GM12878 (cell line): ENCODE results near the gene CBR4.

ENCODE experiments used
- EGR1 ChIP-seq, 2 experiments: IDR thresholded peaks; 1 replicate in 1 of 2; 2 replicates in 1 of 2; pipeline ENCODE4 v1.6.1; 2011 to 2012; ENCODE audit warnings: low read depth in 2 of 2, low read length in 2 of 2, borderline replicate concordance in 1 of 2, mild to moderate bottlenecking in 1 of 2, moderate library complexity in 1 of 2
- POLR2A ChIP-seq: IDR thresholded peaks from 2 replicates; pipeline ENCODE4 v1.6.1; 2011; ENCODE audit warnings: low read depth, mild to moderate bottlenecking, low read length
- TF ChIP-seq, protein P1 (sequence below), 3 experiments: IDR thresholded peaks in 2 of 3; conservative IDR thresholded peaks in 1 of 3; 2 replicates each; pipeline ENCODE4 v1.5.1; 2011; ENCODE audit warnings: low read depth in 3 of 3, low read length in 3 of 3, mild to moderate bottlenecking in 3 of 3, control low read depth in 2 of 3, moderate library complexity in 2 of 3, inconsistent platforms in 1 of 3, mixed read lengths in 1 of 3; ENCODE audit not compliant: control insufficient read depth in 2 of 3, insufficient read depth in 1 of 3; ENCODE audit errors: extremely low read depth in 1 of 3

DNA sequence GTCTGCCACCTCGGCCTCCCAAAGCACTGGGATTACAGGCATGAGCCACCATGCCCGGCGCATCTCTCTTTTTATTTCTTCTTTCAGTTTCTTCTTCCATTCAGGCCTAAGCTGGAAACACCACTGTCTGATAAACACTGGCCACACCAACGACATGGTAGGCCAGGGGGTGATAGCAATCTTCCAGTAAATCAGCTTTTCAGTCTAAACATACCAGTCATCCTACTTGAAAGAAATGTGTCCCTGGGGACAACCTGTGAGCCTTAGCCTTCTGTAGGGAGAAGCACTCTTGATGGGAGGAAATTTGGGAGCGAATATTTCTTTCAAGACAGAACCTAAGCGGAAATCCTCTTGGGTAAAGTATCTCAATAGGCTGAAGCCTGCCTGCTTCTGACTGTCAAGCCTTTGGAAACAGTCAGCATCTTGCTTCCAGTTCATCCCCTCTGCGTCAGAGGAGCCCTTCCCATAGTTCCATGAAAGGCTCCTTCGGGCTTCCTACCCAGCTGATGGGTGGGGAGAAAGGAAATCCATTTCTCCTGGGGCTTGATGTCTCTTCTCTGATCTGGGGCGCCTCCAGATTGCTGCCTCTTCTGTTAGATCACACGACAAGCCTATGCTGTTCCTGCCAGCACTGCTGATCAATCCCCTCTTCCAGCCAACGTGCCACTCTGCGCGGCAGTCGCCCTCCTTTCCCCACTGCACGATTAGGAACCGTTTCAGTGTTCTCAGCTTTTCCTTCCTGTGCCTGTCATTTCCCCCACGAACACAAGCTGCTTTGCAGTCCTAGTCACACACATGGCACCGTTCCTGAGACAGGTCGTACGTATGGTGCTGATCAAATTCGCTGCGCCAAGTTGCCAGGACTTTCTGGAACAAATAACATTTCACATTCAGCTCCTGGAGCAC lies 49.5 kb upstream of the CBR4 start:
- TF ChIP-seq, protein P1, sequence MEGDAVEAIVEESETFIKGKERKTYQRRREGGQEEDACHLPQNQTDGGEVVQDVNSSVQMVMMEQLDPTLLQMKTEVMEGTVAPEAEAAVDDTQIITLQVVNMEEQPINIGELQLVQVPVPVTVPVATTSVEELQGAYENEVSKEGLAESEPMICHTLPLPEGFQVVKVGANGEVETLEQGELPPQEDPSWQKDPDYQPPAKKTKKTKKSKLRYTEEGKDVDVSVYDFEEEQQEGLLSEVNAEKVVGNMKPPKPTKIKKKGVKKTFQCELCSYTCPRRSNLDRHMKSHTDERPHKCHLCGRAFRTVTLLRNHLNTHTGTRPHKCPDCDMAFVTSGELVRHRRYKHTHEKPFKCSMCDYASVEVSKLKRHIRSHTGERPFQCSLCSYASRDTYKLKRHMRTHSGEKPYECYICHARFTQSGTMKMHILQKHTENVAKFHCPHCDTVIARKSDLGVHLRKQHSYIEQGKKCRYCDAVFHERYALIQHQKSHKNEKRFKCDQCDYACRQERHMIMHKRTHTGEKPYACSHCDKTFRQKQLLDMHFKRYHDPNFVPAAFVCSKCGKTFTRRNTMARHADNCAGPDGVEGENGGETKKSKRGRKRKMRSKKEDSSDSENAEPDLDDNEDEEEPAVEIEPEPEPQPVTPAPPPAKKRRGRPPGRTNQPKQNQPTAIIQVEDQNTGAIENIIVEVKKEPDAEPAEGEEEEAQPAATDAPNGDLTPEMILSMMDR (IDR thresholded peaks at IDR 0.05 in 2 of 3, conservative IDR thresholded peaks at IDR 0.05 in 1 of 3; ENCODE audit: control insufficient read depth in 2 of 3, extremely low read depth in 1 of 3, insufficient read depth in 1 of 3, low read depth in 3 of 3, low read length in 3 of 3): no peak
- TF ChIP-seq EGR1 (IDR thresholded peaks at IDR 0.05; ENCODE audit: borderline replicate concordance in 1 of 2, low read depth in 2 of 2, low read length in 2 of 2) (no peak), POLR2A (no peak)
